ENCODE data around the gene ANKS3. TPM values are rescaled to one million over a fixed set of nuclear protein-coding genes. Genes with fewer than 3 reads are reported as not detected.

Gene ANKS3
- total and polyA plus RNA-seq, 2 of the 8 experiments (the other 6 are each of a cell fraction or from before 2014, with no cell fraction given) = 15.5 to 23.9 TPM

DNA sequence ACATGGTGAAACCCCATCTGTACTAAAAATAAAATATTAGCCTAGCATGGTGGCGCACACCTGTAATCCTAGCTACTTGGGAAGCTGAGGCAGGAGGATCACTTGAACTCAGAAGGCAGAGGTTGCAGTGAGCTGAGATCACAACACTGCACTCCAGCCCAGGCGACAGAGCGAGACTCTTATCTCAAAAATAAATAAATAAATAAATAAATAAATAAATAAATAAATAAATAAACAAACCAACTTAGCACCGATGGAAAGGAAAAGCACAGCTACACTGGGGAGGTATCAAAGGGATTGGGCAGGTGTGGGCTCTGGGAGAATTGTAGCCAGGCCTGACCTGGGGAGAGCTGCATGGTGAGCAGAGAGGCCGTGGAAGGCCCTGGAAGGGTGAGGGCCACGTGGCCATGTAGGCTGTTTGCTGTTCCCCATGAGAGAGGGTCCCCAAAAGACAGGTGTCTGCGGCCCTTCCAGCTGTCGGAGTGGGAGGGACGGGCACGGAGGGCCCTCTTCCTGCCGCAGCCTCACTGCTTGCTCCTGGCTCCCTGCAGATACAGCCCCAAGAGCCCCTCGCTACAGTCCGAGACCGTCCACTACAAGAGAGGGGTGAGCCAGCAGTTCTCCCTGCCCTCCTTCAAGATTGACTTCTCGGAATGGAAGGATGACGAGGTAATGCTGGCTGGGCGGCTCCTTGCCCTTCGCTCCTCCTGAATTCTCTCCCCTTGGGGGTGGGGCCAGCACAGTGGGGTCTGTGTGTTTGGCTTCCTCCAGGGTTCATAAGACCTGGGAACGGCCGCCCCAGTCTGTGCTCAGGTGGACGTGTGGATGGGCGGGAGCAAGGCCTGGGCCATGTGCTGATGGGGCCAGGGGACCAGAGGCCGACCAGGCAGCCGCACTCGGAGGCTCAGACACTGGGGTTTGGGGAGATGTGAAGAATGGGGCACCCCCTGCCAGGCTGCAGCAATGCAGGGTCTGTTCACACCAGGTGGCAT lies 77.1 kb downstream of the ANKS3 start:
- Histone ChIP-seq H3K27me3 (replicated peaks in 1 of 4; ENCODE audit: control insufficient read depth in 3 of 4, extremely low read depth in 1 of 4, insufficient read depth in 3 of 4, low read length in 3 of 4) (no peaks in the 10 kb centered on the region), H3K27ac (ENCODE audit: low read depth, low read length) (no peak overlapping the region), H3K79me1 (ENCODE audit: low read depth, low read length) (peaks cover 3% of the 10 kb centered on the region; the same call in 1 of the 2 replicates), H3K4ac (replicated peaks; ENCODE audit: insufficient read length, low read depth, low read length) (no peak overlapping the region), H3K4me3 (ENCODE audit: extremely low read depth in 1 of 4, insufficient read depth in 2 of 4, low read depth in 3 of 4, low read length in 4 of 4) (no peak overlapping the region), H3K9me3 (ENCODE audit: insufficient read depth in 2 of 2, low read depth in 1 of 2, low read length in 1 of 2) (no peaks in the 10 kb centered on the region), H3K56ac (replicated peaks; ENCODE audit: insufficient read length, low read depth, low read length) (no peak overlapping the region), H2BK5ac (ENCODE audit: low read depth, low read length) (no peak overlapping the region), H2BK15ac (ENCODE audit: low read length) (no peak overlapping the region), H3K23me2 (ENCODE audit: low read depth, low read length) (no peaks in the 10 kb centered on the region), H2BK120ac (replicated peaks; ENCODE audit: low read depth, low read length) (no peak overlapping the region), H2BK12ac (ENCODE audit: low read depth, low read length) (no peak overlapping the region), H3K36me3 (ENCODE audit: control insufficient read depth in 2 of 4, insufficient read depth in 4 of 4, low read length in 3 of 4) (peaks cover 0 to 13% (median 9%) of the 10 kb centered on the region in 4 experiments; a peak in 7 of 8 replicates), H2AFZ (ENCODE audit: low read length) (no peak overlapping the region), H3K23ac (ENCODE audit: insufficient read length) (no peak overlapping the region), H2BK20ac (ENCODE audit: low read length) (no peak overlapping the region), H4K20me1 (replicated peaks in 1 of 2; ENCODE audit: control insufficient read depth in 1 of 2, insufficient read depth in 2 of 2, low read length in 2 of 2) (peaks cover 4 to 17% of the 10 kb centered on the region in 2 experiments), H3K18ac (ENCODE audit: extremely low read depth, low read length) (no peak overlapping the region), H3K79me2 (ENCODE audit: control insufficient read depth in 1 of 2, insufficient read depth in 2 of 2, low read length in 2 of 2) (no peaks in the 10 kb centered on the region), H3K14ac (ENCODE audit: insufficient read length) (no peak overlapping the region), H2AK5ac (ENCODE audit: low read depth, low read length) (no peak overlapping the region), H3K4me2 (ENCODE audit: insufficient read depth in 1 of 2, low read depth in 2 of 2, low read length in 2 of 2) (no peak overlapping the region), H4K91ac (replicated peaks; ENCODE audit: insufficient read length, low read length) (no peak overlapping the region), H3K4me1 (replicated peaks in 1 of 4; ENCODE audit: control insufficient read depth in 3 of 4, insufficient read depth in 4 of 4, low read length in 3 of 4) (no peaks in the 10 kb centered on the region), H3K9ac (replicated peaks in 1 of 4; ENCODE audit: extremely low read depth in 1 of 4, low read depth in 3 of 4, low read length in 3 of 4) (no peak overlapping the region), H4K8ac (ENCODE audit: extremely low read depth, insufficient read depth, low read length) (peak overlapping the region; percentile 11; the same call in 1 of the 2 replicates), H4K5ac (ENCODE audit: insufficient read length, low read depth, low read length) (no peak overlapping the region)
- ChIA-PET CTCF (ENCODE audit: partially characterized antibody) (interaction anchor here (0.7 to 2.0 kb wide), 4 partner anchors 16 to 150 kb away, joined by 3 to 7 read pairs (median 5); no protein-coding TSS in a partner anchor), POLR2A (ENCODE audit: partially characterized antibody) (no interaction called here)
- WGBS, 2 experiments (ENCODE audit: extremely low coverage in 1 of 2, insufficient coverage in 1 of 2, insufficient read length in 1 of 2, insufficient replicate concordance in 2 of 2, low coverage in 1 of 2, low lambda C conversion rate in 2 of 2, missing lambda C conversion rate in 1 of 2) = 89% methylated on average over 25 of the region's 25 CpGs; no CpG with 5 or more reads in 1 of the 2 experiments
- no peak for DNase-seq (ENCODE audit: low read depth in 1 of 2, low spot score in 2 of 2)
- TF ChIP-seq EZH2 (IDR thresholded peaks at IDR 0.05; ENCODE audit: low read depth, low read length, severe bottlenecking) (no peak), E2F6 (IDR thresholded peaks at IDR 0.05) (peak; percentile 41; the same call in 1 of the 2 replicates)
- no peak for FAIRE-seq

Data from H1 (cell line).